Stimulated activated naive CD8-positive, alpha-beta T cell treated with anti-CD3 and anti-CD28 coated beads, Interleukin-15, Interleukin-2, amounts not matched to agents 100 U/mL and 50 U/mL, for 24 hours (primary cell): ENCODE results near the gene MLLT3.
A peak's percentile ranks its signal among the peaks of the same experiment; 100 is the strongest.

Source experiments
- ATAC-seq: fragments of 150-1000 bp; cut with Tn5 transposase; one replicate; pipeline ENCODE4 v1.10.0; 2021
- DNase-seq: peaks from one replicate; pipeline ENCODE4 v3.0.0; 2021

The MLLT3 gene

GRCh38 chr9:20476912-20477521 is 145.3 kb downstream of the MLLT3 start:
- DNase-seq (no peak), ATAC-seq (no peak)

- DNase-seq (no peak), ATAC-seq (no peak)
Measured at GRCh38 chr9:20474496-20474895, 147.8 kb downstream of the MLLT3 start.

- DNase-seq (no peak), ATAC-seq (no peak)
Measured at GRCh38 chr9:20473515-20474013, 148.7 kb downstream of the MLLT3 start.

GRCh38 chr9:20472342-20473045 is 149.8 kb downstream of the MLLT3 start:
- ATAC-seq (no peak), DNase-seq (no peak)

GRCh38 chr9:20466328-20467008 is 155.8 kb downstream of the MLLT3 start:
- ATAC-seq (no peak), DNase-seq (no peak)

GRCh38 chr9:20464242-20464641 is 158.1 kb downstream of the MLLT3 start:
- no peak for DNase-seq
- ATAC-seq, result no peak

GRCh38 chr9:20463823-20464222 is 158.5 kb downstream of the MLLT3 start:
- ATAC-seq, result no peak
- DNase-seq, result no peak

- ATAC-seq (no peak), DNase-seq (no peak)
Measured at GRCh38 chr9:20462410-20462809, 159.9 kb downstream of the MLLT3 start.

- ATAC-seq, result no peak
- DNase-seq, result no peak
Measured at GRCh38 chr9:20447291-20447690, 175.0 kb downstream of the MLLT3 start.

GRCh38 chr9:20446248-20446647 is 176.1 kb downstream of the MLLT3 start:
- ATAC-seq (no peak), DNase-seq (no peak)

GRCh38 chr9:20442461-20443319 is 179.6 kb downstream of the MLLT3 start:
- ATAC-seq (no peak), DNase-seq (no peak)

GRCh38 chr9:20441711-20442423 is 180.4 kb downstream of the MLLT3 start:
- DNase-seq (no peak), ATAC-seq (peak; percentile 78)

GRCh38 chr9:20441166-20441565 is 181.1 kb downstream of the MLLT3 start:
- DNase-seq (no peak), ATAC-seq (no peak)

- DNase-seq (no peak), ATAC-seq (no peak)
Measured at GRCh38 chr9:20437476-20437875, 184.8 kb downstream of the MLLT3 start.

- DNase-seq (no peak), ATAC-seq (no peak)
Measured at GRCh38 chr9:20436476-20437195, 185.7 kb downstream of the MLLT3 start.

- DNase-seq (no peak), ATAC-seq (no peak)
Measured at GRCh38 chr9:20428976-20429375, 193.3 kb downstream of the MLLT3 start.

- ATAC-seq, result no peak
- DNase-seq, result no peak
Measured at GRCh38 chr9:20427359-20427758, 194.9 kb downstream of the MLLT3 start.

GRCh38 chr9:20426019-20426418 is 196.3 kb downstream of the MLLT3 start:
- no peak for DNase-seq
- ATAC-seq, result no peak

- ATAC-seq (no peak), DNase-seq (no peak)
Measured at GRCh38 chr9:20419533-20419932, 202.8 kb downstream of the MLLT3 start.

- no peak for ATAC-seq
- DNase-seq, result no peak
Measured at GRCh38 chr9:20418485-20418884, 203.8 kb downstream of the MLLT3 start.
